Fibroblast of skin of left biceps (primary cell): Measurements from ENCODE around the gene FBN2.
A peak's percentile ranks its signal among the peaks of the same experiment; 100 is the strongest.
"Not testable (repeated sequence)": the region's sequence is repeated elsewhere in the genome, so short reads cannot be mapped to it uniquely, and the experiment has no call there.

Experiments
- DNase-seq, 2 experiments: peaks; one replicate each; pipeline ENCODE4 v3.0.0-alpha.2; 2013; ENCODE audit warnings: low read depth in 2 of 2

Gene FBN2

GRCh38 chr5:128362370-128362769, 175.7 kb downstream of the FBN2 start:
- no peak for DNase-seq

- DNase-seq: peak in 1 of 2 experiments; percentile 34
Measured at GRCh38 chr5:128358826-128359225, 179.2 kb downstream of the FBN2 start.

GRCh38 chr5:128357226-128357625, 180.8 kb downstream of the FBN2 start:
- no peak for DNase-seq

- no peak for DNase-seq
Measured at GRCh38 chr5:128355961-128356360, 182.1 kb downstream of the FBN2 start.

- DNase-seq: no peak
Measured at GRCh38 chr5:128353441-128354107, 184.5 kb downstream of the FBN2 start.

- DNase-seq: no peak
Measured at GRCh38 chr5:128350705-128351104, 187.3 kb downstream of the FBN2 start.

- DNase-seq: no peak
Measured at GRCh38 chr5:128349044-128349858, 188.8 kb downstream of the FBN2 start.

- no peak for DNase-seq
Measured at GRCh38 chr5:128346038-128346437, 192.0 kb downstream of the FBN2 start.

- no peak for DNase-seq
Measured at GRCh38 chr5:128345247-128345646, 192.8 kb downstream of the FBN2 start.

- no peak for DNase-seq
Measured at GRCh38 chr5:128343168-128343567, 194.9 kb downstream of the FBN2 start.

GRCh38 chr5:128341056-128341455, 197.0 kb downstream of the FBN2 start:
- no peak for DNase-seq

GRCh38 chr5:128340648-128341047, 197.4 kb downstream of the FBN2 start:
- no peak for DNase-seq

- DNase-seq: no peak
Measured at GRCh38 chr5:128339585-128339984, 198.5 kb downstream of the FBN2 start.

- no peak for DNase-seq
Measured at GRCh38 chr5:128338649-128339048, 199.4 kb downstream of the FBN2 start.

GRCh38 chr5:128335339-128335738, 202.7 kb downstream of the FBN2 start:
- DNase-seq: no peak

GRCh38 chr5:128334010-128334716, 203.9 kb downstream of the FBN2 start:
- no peak for DNase-seq

GRCh38 chr5:128331261-128331660, 206.8 kb downstream of the FBN2 start:
- DNase-seq: no peak

GRCh38 chr5:128329386-128329939, 208.6 kb downstream of the FBN2 start:
- no peak for DNase-seq

GRCh38 chr5:128328446-128328845, 209.6 kb downstream of the FBN2 start:
- no peak for DNase-seq

- DNase-seq: no peak
Measured at GRCh38 chr5:128328007-128328406, 210.0 kb downstream of the FBN2 start.

GRCh38 chr5:128321418-128321817, 216.6 kb downstream of the FBN2 start:
- not testable (repeated sequence) for DNase-seq

- DNase-seq: no peak
Measured at GRCh38 chr5:128318691-128319090, 219.4 kb downstream of the FBN2 start.
